Thyroid gland (tissue), 4 donors: ENCODE results near the gene ATXN7L3. TPM values are rescaled to one million over a fixed set of nuclear protein-coding genes. Genes with fewer than 3 reads are reported as not detected.

Source experiments
- microRNA-seq: library from miRNA; unstranded; fragments of <30 nt; microRNA quantifications from one replicate; pipeline ENCODE4, GENCODE V29; 2016
- small RNA-seq: library from RNA; depleted of rRNA; stranded (forward); fragments of <200 nt; gene quantifications from one replicate; pipeline ENCODE3, GENCODE V24; 2016
- total RNA-seq, 4 donors: library from RNA; depleted of rRNA; stranded (reverse); fragments of >200 nt; gene quantifications; one replicate each; pipeline ENCODE4 v1.2.3, GENCODE V29; 2016

Gene ATXN7L3
- total RNA-seq, 4 donors from 2014 or later: 52.4 to 64.5 (median 58.0) TPM

Small RNA genes within 50 kb of the gene (microRNA-seq; reads per million reads assigned to microRNA genes)
- gene MIR6782: not detected

Small RNA genes within 50 kb of the gene (small RNA-seq; reads per million reads assigned to genes)
- gene MIR6782: not detected

Other genes starting within 250 kb of the ATXN7L3 start
- gene PYY, start 245.9 kb downstream of the ATXN7L3 start, total RNA-seq: 1 to 10 TPM in 1 of 4 donors, not detected in 3; 2.2 TPM
- 10 to 100 TPM; 11.9 to 19.2 (median 14.5) TPM for gene NAGS, start 195.3 kb downstream of the ATXN7L3 start, total RNA-seq
- 10 to 100 TPM; 33.6 to 56.9 (median 45.0) TPM for gene TMEM101, start 184.9 kb downstream of the ATXN7L3 start, total RNA-seq
- gene LSM12, start 133.2 kb downstream of the ATXN7L3 start, total RNA-seq: 10 to 100 TPM; 41.3 to 47.2 (median 43.8) TPM
- 100 to 1,000 TPM in 2 of 4 donors, 10 to 100 TPM in 2; 41.4 to 104 (median 80.8) TPM for gene G6PC3, start 129.1 kb downstream of the ATXN7L3 start, total RNA-seq
- gene HDAC5, start 76.2 kb downstream of the ATXN7L3 start, total RNA-seq: 100 to 1,000 TPM in 2 of 4 donors, 10 to 100 TPM in 2; 69.5 to 142 (median 107) TPM
- 1 to 10 TPM in 1 of 4 donors, under 1 TPM in 3; 0.20 to 1.1 (median 0.30) TPM for gene HROB, start 58.0 kb downstream of the ATXN7L3 start, total RNA-seq
- gene ASB16, start 29.2 kb downstream of the ATXN7L3 start, total RNA-seq: 1 to 10 TPM; 1.4 to 2.4 (median 1.7) TPM
- 10 to 100 TPM; 30.6 to 50.5 (median 44.6) TPM for gene TMUB2, start 12.9 kb downstream of the ATXN7L3 start, total RNA-seq
- gene UBTF, start 19.8 kb upstream of the ATXN7L3 start, total RNA-seq: 10 to 100 TPM; 63.6 to 97.4 (median 89.5) TPM
- under 1 TPM in 2 of 4 donors, not detected in 2; 0.15 to 0.78 TPM for gene SLC4A1, start 68.3 kb upstream of the ATXN7L3 start, total RNA-seq
- 1 to 10 TPM in 3 of 4 donors, under 1 TPM in 1; 0.89 to 4.1 (median 2.1) TPM for gene RUNDC3A, start 108.7 kb upstream of the ATXN7L3 start, total RNA-seq
- 100 to 1,000 TPM in 2 of 4 donors, 10 to 100 TPM in 2; 82.5 to 201 (median 144) TPM for gene SLC25A39, start 124.9 kb upstream of the ATXN7L3 start, total RNA-seq
- 100 to 1,000 TPM; 259 to 292 (median 264) TPM for gene GRN, start 145.4 kb upstream of the ATXN7L3 start, total RNA-seq
- gene FAM171A2, start 164.0 kb upstream of the ATXN7L3 start, total RNA-seq: 10 to 100 TPM in 2 of 4 donors, 1 to 10 TPM in 2; 7.1 to 15.0 (median 10.4) TPM
- gene ITGA2B, start 189.8 kb upstream of the ATXN7L3 start, total RNA-seq: 1 to 10 TPM; 2.0 to 4.6 (median 3.3) TPM